ES-I3 (cell line): ENCODE measurements around the gene AP3S1.
"Not testable (repeated sequence)": the region's sequence is repeated elsewhere in the genome, so short reads cannot be mapped to it uniquely, and the experiment has no call there.

Experiments used
- H3K36me3 ChIP-seq: 2 replicates; pipeline ENCODE4 v1.6.1; 2013; ENCODE audit warnings: mild to moderate bottlenecking, low read length, control low read depth, moderate library complexity; ENCODE audit not compliant: insufficient read depth
- H3K4me1 ChIP-seq: 2 replicates; pipeline ENCODE4 v1.6.1; 2013; ENCODE audit warnings: mild to moderate bottlenecking, control low read depth, low read length; ENCODE audit not compliant: insufficient read depth
- H3K9ac ChIP-seq: 2 replicates; pipeline ENCODE4 v1.6.1; 2013; ENCODE audit warnings: low read depth, mild to moderate bottlenecking, low read length, moderate library complexity
- H3K9me3 ChIP-seq: 2 replicates; pipeline ENCODE4 v1.6.1; 2013; ENCODE audit warnings: mild to moderate bottlenecking, low read length, moderate library complexity; ENCODE audit not compliant: control insufficient read depth, insufficient read depth

The AP3S1 gene

GRCh38 chr5:115920171-115920725 is 78.5 kb downstream of the AP3S1 start:
- H3K9ac ChIP-seq: no peak overlapping the region
- no peaks in the 10 kb centered on the region for H3K9me3 ChIP-seq
- H3K4me1 ChIP-seq: no peaks in the 10 kb centered on the region
- H3K36me3 ChIP-seq: no peaks in the 10 kb centered on the region

GRCh38 chr5:115928578-115929407 is 87.1 kb downstream of the AP3S1 start:
- not testable (repeated sequence) for H3K9ac ChIP-seq, H3K9me3 ChIP-seq, H3K4me1 ChIP-seq, H3K36me3 ChIP-seq

DNA sequence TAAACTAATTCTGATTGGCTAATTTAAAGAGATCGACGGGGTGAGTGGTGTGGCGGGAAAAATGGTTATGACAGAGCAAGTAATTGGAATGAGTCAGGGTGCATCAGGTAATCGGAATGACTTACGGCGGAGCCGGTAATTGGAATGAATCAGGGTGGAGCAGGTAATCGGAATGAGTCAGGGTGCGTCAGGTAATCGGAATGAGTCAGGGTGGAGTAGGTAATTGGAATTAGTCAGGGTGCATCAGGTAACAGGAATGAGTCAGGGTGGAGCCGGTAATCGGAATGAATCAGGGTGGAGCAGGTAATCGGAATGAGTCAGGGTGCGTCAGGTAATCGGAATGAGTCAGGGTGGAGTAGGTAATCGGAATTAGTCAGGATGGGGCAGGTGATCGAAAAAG is 88.4 kb downstream of the AP3S1 start:
- not testable (repeated sequence) for H3K4me1 ChIP-seq, H3K9ac ChIP-seq, H3K9me3 ChIP-seq, H3K36me3 ChIP-seq

DNA sequence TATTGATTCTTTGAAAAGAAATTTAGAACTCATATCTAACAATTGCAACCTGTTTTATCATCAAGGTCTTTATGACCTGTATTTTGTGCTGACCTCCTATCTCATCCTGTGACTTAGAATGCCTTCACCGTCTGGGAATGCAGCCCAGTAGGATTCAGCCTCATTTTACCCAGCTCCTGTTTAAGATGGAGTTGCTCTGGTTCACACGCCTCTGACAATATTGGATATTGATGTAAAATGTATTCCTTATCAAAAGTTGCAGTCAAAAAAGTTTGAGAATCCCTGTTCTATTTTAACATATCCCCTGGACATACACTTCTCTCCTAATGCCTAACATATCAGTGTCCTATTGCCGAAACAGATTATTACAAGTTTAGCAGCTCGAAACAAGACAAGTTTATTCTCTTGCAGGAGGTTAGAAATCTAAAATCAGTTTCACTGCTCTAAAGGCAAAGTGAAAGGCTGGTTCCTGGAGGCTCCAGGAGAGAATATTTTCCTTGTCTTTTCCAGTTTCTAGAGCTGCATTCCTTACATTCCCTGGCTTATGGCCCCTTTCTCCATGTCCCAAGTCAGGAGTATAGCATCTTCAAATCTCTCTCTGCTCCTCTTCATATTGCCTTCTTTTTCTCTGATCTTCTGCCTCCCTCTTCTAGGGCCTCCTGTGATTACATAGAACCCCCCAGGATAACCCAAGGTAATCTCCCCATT is 89.0 kb downstream of the AP3S1 start:
- Histone ChIP-seq H3K9ac (no peak overlapping the region), H3K9me3 (no peaks in the 10 kb centered on the region), H3K4me1 (peaks cover 7% of the 10 kb centered on the region; the same call in 1 of the 2 replicates)

DNA sequence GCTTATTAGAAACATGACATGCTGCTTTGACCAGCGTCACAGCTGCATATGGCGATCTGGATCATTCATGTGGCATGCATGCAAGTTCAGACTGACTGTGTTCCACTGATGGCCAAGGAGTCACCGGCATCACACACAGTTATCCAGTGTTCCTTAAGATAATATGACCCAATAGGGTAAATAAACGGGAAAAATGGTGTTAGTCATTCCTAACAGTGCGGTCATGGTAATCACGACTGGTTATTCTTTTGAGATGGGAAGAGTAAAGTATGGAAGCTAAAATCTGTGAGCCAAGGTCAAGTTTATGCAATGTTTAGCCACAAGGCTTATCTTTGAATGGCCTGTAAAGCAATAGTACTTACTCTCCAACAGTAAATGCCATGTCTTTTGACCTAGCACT is 91.3 kb downstream of the AP3S1 start:
- Histone ChIP-seq H3K36me3 (no peaks in the 10 kb centered on the region), H3K9ac (no peak overlapping the region), H3K9me3 (no peaks in the 10 kb centered on the region), H3K4me1 (peaks cover 7% of the 10 kb centered on the region; the same call in 1 of the 2 replicates)

More for the DNA sequence above, 89.0 kb downstream of the AP3S1 start:
- no peaks in the 10 kb centered on the region for H3K36me3 ChIP-seq

- Histone ChIP-seq H3K9me3 (no peaks in the 10 kb centered on the region), H3K36me3 (no peaks in the 10 kb centered on the region), H3K4me1 (peaks cover 16% of the 10 kb centered on the region; the same call in 1 of the 2 replicates), H3K9ac (no peak overlapping the region)
Observed at GRCh38 chr5:115934388-115934974, 92.7 kb downstream of the AP3S1 start.

GRCh38 chr5:115936031-115936430 is 94.3 kb downstream of the AP3S1 start:
- no peak overlapping the region for H3K9ac ChIP-seq
- H3K4me1 ChIP-seq: peaks cover 21% of the 10 kb centered on the region; the same call in 1 of the 2 replicates
- H3K9me3 ChIP-seq: no peaks in the 10 kb centered on the region
- H3K36me3 ChIP-seq: no peaks in the 10 kb centered on the region

DNA sequence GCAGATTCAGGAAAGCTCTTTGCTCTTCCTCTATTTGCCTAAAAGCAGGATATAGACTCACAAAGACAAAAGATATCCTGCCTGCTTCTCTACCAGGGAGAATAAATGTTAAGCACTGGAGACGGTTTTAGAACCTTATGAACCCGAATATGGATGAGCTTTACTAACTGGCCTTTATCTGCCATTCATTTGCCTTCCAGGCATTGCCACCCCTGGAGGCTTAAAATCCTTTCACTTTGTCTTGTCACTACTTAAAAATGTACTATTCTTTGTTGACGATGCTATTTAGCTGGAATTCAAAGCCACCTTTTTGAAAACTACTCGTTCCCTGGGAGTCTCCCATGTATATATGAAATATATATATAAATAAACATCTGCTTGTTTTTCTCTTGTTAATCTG is 97.3 kb downstream of the AP3S1 start:
- Histone ChIP-seq H3K9ac (no peak overlapping the region), H3K36me3 (no peaks in the 10 kb centered on the region), H3K4me1 (peaks cover 15% of the 10 kb centered on the region; the same call in 1 of the 2 replicates), H3K9me3 (no peaks in the 10 kb centered on the region)

GRCh38 chr5:115940080-115940810 is 98.5 kb downstream of the AP3S1 start:
- Histone ChIP-seq H3K36me3 (no peaks in the 10 kb centered on the region), H3K4me1 (peaks cover 15% of the 10 kb centered on the region; the same call in 1 of the 2 replicates), H3K9me3 (no peaks in the 10 kb centered on the region), H3K9ac (no peak overlapping the region)

DNA sequence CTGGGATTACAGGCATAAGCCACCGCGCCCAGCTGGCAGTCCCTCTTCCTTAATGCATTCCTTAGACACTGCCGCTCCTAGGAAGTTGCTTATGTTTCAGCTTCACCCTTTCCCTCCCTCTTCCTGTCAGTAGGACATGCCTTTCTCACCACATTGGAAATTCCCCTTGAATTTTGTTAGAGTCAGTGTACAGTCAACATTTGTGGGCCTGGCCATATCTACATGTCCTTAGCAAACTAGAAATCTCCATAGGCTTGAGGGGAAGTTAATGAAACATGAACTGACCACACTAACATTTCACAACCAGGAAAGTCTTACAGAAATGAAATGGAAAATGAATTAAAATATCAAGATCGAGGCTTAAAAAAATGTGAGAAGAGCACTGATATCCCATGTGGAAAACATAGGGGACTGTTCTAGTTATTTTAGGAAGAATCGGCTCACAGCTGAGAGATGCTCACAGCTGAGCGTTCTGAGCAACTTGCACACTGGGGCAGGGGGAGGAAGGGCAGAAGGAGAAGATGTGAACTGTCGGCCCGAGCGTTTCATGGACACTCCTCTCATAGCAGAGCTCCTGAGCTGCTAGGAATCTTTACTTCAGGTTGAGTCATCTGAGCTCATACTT is 99.4 kb downstream of the AP3S1 start:
- Histone ChIP-seq H3K9ac (no peak overlapping the region), H3K9me3 (no peaks in the 10 kb centered on the region), H3K36me3 (no peaks in the 10 kb centered on the region), H3K4me1 (peaks cover 15% of the 10 kb centered on the region; the same call in 1 of the 2 replicates)

GRCh38 chr5:115944501-115944900 is 102.8 kb downstream of the AP3S1 start:
- Histone ChIP-seq H3K4me1 (0 out of 2 replicates have a peak, but pooled peaks cover 6% of the 10 kb centered on the region), H3K9ac (no peak overlapping the region)

DNA sequence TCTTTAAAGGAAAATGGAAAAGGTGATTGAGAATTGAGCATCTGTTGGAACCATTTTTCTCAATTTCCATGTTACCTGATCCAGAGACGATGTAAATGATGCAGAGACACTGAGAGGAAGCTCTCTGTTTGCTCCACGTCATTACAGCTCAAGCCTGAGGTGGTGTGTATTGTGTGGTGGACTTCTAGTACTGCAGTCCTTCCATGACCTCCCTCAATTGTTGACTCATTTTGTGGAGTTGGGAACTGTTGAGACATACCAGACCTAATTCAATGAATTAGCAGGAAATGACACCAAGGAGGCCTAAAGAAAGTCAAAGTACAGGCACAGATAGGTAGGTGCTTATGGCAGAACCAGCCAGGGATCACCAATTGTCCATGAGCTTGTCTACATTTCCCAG is 104.9 kb downstream of the AP3S1 start:
- H3K36me3 ChIP-seq: no peaks in the 10 kb centered on the region
- no peaks in the 10 kb centered on the region for H3K4me1 ChIP-seq
- no peaks in the 10 kb centered on the region for H3K9me3 ChIP-seq
- no peak overlapping the region for H3K9ac ChIP-seq

More at GRCh38 chr5:115944501-115944900, 102.8 kb downstream of the AP3S1 start:
- Histone ChIP-seq H3K36me3 (no peaks in the 10 kb centered on the region), H3K9me3 (no peaks in the 10 kb centered on the region)

DNA sequence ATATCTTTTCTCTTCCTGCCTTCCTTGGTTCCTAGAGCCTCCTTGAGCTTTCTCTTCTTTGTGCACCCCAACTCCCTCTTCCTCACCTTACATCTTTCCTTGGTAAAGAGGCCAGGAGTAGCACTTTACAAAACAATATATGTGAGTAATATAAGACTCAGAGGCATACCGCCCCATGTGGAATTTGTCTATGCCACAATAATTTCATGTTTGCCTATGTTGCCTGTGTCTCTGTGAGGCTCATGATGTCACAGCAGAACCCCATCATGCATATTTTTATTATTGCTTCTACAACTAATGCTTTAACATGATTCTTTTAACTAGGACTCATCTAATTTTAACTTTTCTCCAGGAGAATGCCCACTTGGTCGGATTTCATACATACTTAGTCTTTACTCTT is 105.5 kb downstream of the AP3S1 start:
- H3K9ac ChIP-seq: no peak overlapping the region
- H3K4me1 ChIP-seq: no peaks in the 10 kb centered on the region
- H3K36me3 ChIP-seq: no peaks in the 10 kb centered on the region
- no peaks in the 10 kb centered on the region for H3K9me3 ChIP-seq
